GM12878 (cell line): ENCODE results near the gene VGF. TPM values are rescaled to one million over a fixed set of nuclear protein-coding genes. Genes with fewer than 3 reads are reported as not detected.

Experiments
- ATAC-seq: fragments of 200-7000 bp; cut with Tn5 transposase; 3 replicates; pipeline ENCODE4 v1.9.1; 2020; ENCODE audit warnings: mild to moderate bottlenecking, moderate library complexity
- BruUV-seq: library from RNA; stranded (reverse); fragments of 400-500 nt; replicated peaks from 2 replicates; lab custom pipeline; 2021; lab: Mats Ljungman, UMichigan
- CTCF ChIA-PET: fragments of 300-600 bp; sonication (Branson Sonifier 250); formaldehyde crosslinking; extraction: SDS; loops from one replicate; lab custom pipeline; 2021; ENCODE audit warnings: inconsistent platforms; lab: Yijun Ruan, JAX
- POLR2A ChIA-PET: fragments of 350-600 bp; formaldehyde crosslinking; extraction: SDS; loops from one replicate; lab custom pipeline; 2021; ENCODE audit warnings: inconsistent platforms; lab: Charles Lee
- RAD21 ChIA-PET: fragments of 300-600 bp; sonication (Branson Sonifier 250); formaldehyde crosslinking; loops from one replicate; lab custom pipeline; 2023; ENCODE audit warnings: antibody characterized with exemption; ENCODE audit not compliant: unreplicated experiment; lab: Charles Lee
- SMC1A ChIA-PET: fragments of 300-600 bp; sonication (Branson Sonifier 250); formaldehyde crosslinking; loops from one replicate; lab custom pipeline; 2023; ENCODE audit not compliant: unreplicated experiment, uncharacterized antibody; lab: Charles Lee
- DNase-seq: peaks from one replicate; pipeline ENCODE4 v3.0.0-alpha.2; 2011; ENCODE audit warnings: low read depth, low spot score
- FAIRE-seq: peaks from 3 replicates; lab custom pipeline; 2011; peaks lifted over from hg19 to GRCh38; lab: Jason Lieb, UNC
- H2AFZ ChIP-seq: 2 replicates; pipeline ENCODE4 v1.6.0; 2011; ENCODE audit warnings: low read depth, low read length, control low read depth; ENCODE audit not compliant: control insufficient read depth
- H3K27ac ChIP-seq: 2 replicates; pipeline ENCODE4 v1.5.1; 2011; ENCODE audit warnings: control low read depth; ENCODE audit not compliant: control insufficient read depth, insufficient read depth
- H3K27me3 ChIP-seq, 2 experiments: replicated peaks in 1 of 2; 2 replicates each; pipeline versions ENCODE4 v1.6.0 to v1.6.1; 2011; ENCODE audit warnings: low read length in 1 of 2; ENCODE audit not compliant: control insufficient read depth in 2 of 2, insufficient read depth in 2 of 2
- H3K36me3 ChIP-seq, 2 experiments: 2 replicates each; pipeline ENCODE4 v1.5.1; 2011; ENCODE audit warnings: low read length in 1 of 2; ENCODE audit not compliant: control insufficient read depth in 2 of 2, insufficient read depth in 2 of 2
- H3K4me1 ChIP-seq: 2 replicates; pipeline ENCODE4 v1.6.1; 2011; ENCODE audit warnings: mild to moderate bottlenecking, low read length, moderate library complexity, mixed read lengths; ENCODE audit not compliant: control insufficient read depth, insufficient read depth
- H3K4me2 ChIP-seq: 2 replicates; pipeline ENCODE4 v1.6.0; 2011; ENCODE audit warnings: control low read depth; ENCODE audit not compliant: control insufficient read depth, insufficient read depth
- H3K4me3 ChIP-seq: fragments of 200-600 bp; sonication (generic); 2 replicates; pipeline ENCODE4 v1.5.1; 2016
- H3K79me2 ChIP-seq: 2 replicates; pipeline ENCODE4 v1.6.0; 2011; ENCODE audit warnings: low read length; ENCODE audit not compliant: control insufficient read depth, insufficient read depth
- H3K9ac ChIP-seq: 2 replicates; pipeline ENCODE4 v1.8.0; 2011; ENCODE audit warnings: low read length, control low read depth, mixed read lengths; ENCODE audit not compliant: control insufficient read depth, insufficient read depth
- H3K9me3 ChIP-seq: replicated peaks from 3 replicates; pipeline ENCODE4 v1.5.1; 2011; ENCODE audit warnings: mild to moderate bottlenecking, low read length; ENCODE audit not compliant: control insufficient read depth, insufficient read depth
- H4K20me1 ChIP-seq: 2 replicates; pipeline ENCODE4 v1.6.0; 2011; ENCODE audit not compliant: control insufficient read depth, insufficient read depth
- BACH1 ChIP-seq: fragments of 450-650 bp; IDR thresholded peaks from 2 replicates; pipeline ENCODE4 v1.6.1; 2017; ENCODE audit warnings: mild to moderate bottlenecking, borderline replicate concordance
- CBX3 ChIP-seq: fragments of 200-600 bp; sonication (generic); IDR thresholded peaks from 2 replicates; pipeline ENCODE4 v1.6.1; 2016; ENCODE audit warnings: low read depth, borderline replicate concordance
- CREB1 ChIP-seq: IDR thresholded peaks from 2 replicates; pipeline ENCODE4 v1.6.1; 2012; ENCODE audit warnings: low read depth, mild to moderate bottlenecking, inconsistent platforms
- E2F8 ChIP-seq: fragments of 450-650 bp; IDR thresholded peaks from 2 replicates; pipeline ENCODE4 v1.6.1; 2018; ENCODE audit warnings: mild to moderate bottlenecking, low read depth, moderate library complexity; ENCODE audit not compliant: partially characterized antibody
- HCFC1 ChIP-seq: fragments of 150-350 bp; IDR thresholded peaks from 2 replicates; pipeline ENCODE4 v1.6.1; 2014; ENCODE audit warnings: low read length
- IKZF1 ChIP-seq: fragments of 450-650 bp; conservative IDR thresholded peaks from 2 replicates; pipeline ENCODE4 v1.6.1; 2017; ENCODE audit warnings: antibody characterized with exemption, mild to moderate bottlenecking
- NFXL1 ChIP-seq: fragments of 450-650 bp; IDR thresholded peaks from 2 replicates; pipeline ENCODE4 v1.6.1; 2017; ENCODE audit warnings: antibody characterized with exemption, mild to moderate bottlenecking, borderline replicate concordance
- PAX8 ChIP-seq: fragments of 450-650 bp; IDR thresholded peaks from 2 replicates; pipeline ENCODE4 v1.6.1; 2017; ENCODE audit warnings: mild to moderate bottlenecking, moderate library complexity
- PBX3 ChIP-seq: IDR thresholded peaks from 2 replicates; pipeline ENCODE4 v1.6.1; 2011; ENCODE audit warnings: mild to moderate bottlenecking, low read depth, low read length, moderate library complexity; ENCODE audit not compliant: insufficient replicate concordance
- RELA ChIP-seq: fragments of 450-650 bp; IDR thresholded peaks from 2 replicates; pipeline ENCODE4 v1.8.0; 2014; ENCODE audit warnings: borderline replicate concordance; ENCODE audit not compliant: partially characterized antibody
- SMARCA5 ChIP-seq: fragments of 450-650 bp; IDR thresholded peaks from 2 replicates; pipeline ENCODE4 v1.6.1; 2017; ENCODE audit warnings: mild to moderate bottlenecking
- SP1 ChIP-seq: IDR thresholded peaks from one replicate; pipeline ENCODE4 v1.6.1; 2011; ENCODE audit warnings: low read depth, low read length
- STAT3 ChIP-seq: IDR thresholded peaks from 2 replicates; pipeline ENCODE4 v1.6.1; 2011; ENCODE audit warnings: low read depth, low read length, improper control_type of control experiment
- WRNIP1 ChIP-seq: IDR thresholded peaks from 2 replicates; pipeline ENCODE4 v1.6.1; 2011; ENCODE audit warnings: low read depth, low read length, improper control_type of control experiment, borderline replicate concordance
- WGBS: methylation state at CpG from one replicate; pipeline ENCODE4 v1.1.6; 2016; ENCODE audit warnings: low lambda C conversion rate; ENCODE audit not compliant: insufficient replicate concordance, insufficient coverage; ENCODE audit errors: missing lambda C conversion rate; 5-methylcytosine and 5-hydroxymethylcytosine counted together
- in situ Hi-C: fragments of 300-500 bp; cut with MboI; formaldehyde crosslinking; loops from 9 replicates; pipeline ENCODE4 v1.14.3; 2018; ENCODE audit warnings: mixed read lengths
- intact Hi-C: fragments of 100-400 bp; cut with micrococcal nuclease; formaldehyde crosslinking; loops from one replicate; pipeline ENCODE4 v1.14.2; 2022; ENCODE audit not compliant: unreplicated experiment
- polyA plus RNA-seq, 11 experiments: library from polyadenylated mRNA; depleted of rRNA in 4 of 11; unstranded in 6 of 11; stranded (reverse) in 5 of 11; fragments of >200 nt; fragmentation: Nextera tagmentation in 4 of 11; fragmentation: Illumina TruSeq in 1 of 11; extraction: Ambion mirVana in 4 of 11; extraction: Trizol in 1 of 11; gene quantifications; 1 replicate in 1 of 11; 2 replicates in 10 of 11; pipeline versions ENCODE4 v1.2.1 to v1.2.3, GENCODE V29; 2011 to 2016; ENCODE audit warnings: inconsistent platforms in 2 of 11, missing spikeins in 2 of 11, low read depth in 1 of 11
- total RNA-seq, 4 experiments: library from RNA; depleted of rRNA in 3 of 4; stranded (reverse); fragments of >200 nt in 3 of 4; fragmentation: Illumina TruSeq in 1 of 4; extraction: Trizol in 1 of 4; gene quantifications; 2 replicates each; pipeline versions ENCODE4 v1.2.1 to v1.2.3, GENCODE V29; 2013 to 2021
- TF ChIP-seq, protein P1 (sequence below): IDR thresholded peaks from 2 replicates; pipeline ENCODE4 v1.6.1; 2011; ENCODE audit warnings: low read depth, low read length, improper control_type of control experiment, borderline replicate concordance

The VGF gene
- total and polyA plus RNA-seq, 10 of the 15 experiments (the other 5 are each of a cell fraction or from before 2014, with no cell fraction given), result 0.09 to 0.25 (median 0.17) TPM; not detected in 6

DNA sequence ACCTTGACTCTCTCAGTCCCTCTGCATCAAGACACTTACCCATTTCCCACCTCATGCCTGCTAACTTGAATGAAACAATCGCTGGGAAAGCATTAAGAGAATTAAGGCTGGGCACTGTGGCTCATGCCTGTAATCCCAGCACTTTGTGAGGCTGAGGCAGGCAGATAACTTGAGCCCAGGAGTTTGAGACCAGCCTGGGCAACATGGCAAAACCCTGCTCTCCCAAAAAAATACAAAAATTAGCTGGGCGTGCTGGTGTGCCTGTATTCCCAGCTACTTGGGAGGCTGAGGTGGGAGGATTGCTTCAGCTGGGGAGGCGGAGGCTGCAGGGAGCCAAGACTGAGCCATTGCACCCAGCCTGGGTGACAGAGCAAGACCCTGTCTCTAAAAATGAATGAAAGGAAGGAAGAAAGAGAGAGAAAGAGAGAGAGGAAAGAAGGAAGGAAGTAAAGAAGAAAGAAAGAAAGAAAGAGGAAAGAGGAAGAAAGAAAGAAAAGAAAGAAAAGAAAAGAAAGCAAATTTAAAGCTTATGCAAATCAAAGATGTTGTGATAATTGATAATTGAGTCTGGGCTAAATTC lies 37.8 kb downstream of the VGF start:
- CTCF ChIA-PET, result interaction anchor here (0.6 to 4.0 kb wide), 10 partner anchors 9 to 68 kb away, joined by 3 to 31 read pairs (median 4); partner anchors contain the start of gene TRIM56
- H3K4me1 ChIP-seq, result peaks cover 22% of the 10 kb centered on the region
- no peaks in the 10 kb centered on the region for H3K79me2 ChIP-seq
- BruUV-seq, result no TSS peak
- H3K9me3 ChIP-seq, result no peaks in the 10 kb centered on the region
- no peak overlapping the region for H2AFZ ChIP-seq
- FAIRE-seq (no peak), ATAC-seq (no peak), DNase-seq (no peak)
- H3K4me2 ChIP-seq, result peak overlapping the region; percentile 90
- POLR2A ChIA-PET, result interaction anchor here (0.6 to 1.4 kb wide), 3 partner anchors 9 to 238 kb away, joined by 3 to 4 read pairs (median 4); partner anchors contain the start of gene UFSP1
- SMC1A ChIA-PET, result interaction anchor here (0.9 to 1.5 kb wide), 5 partner anchors 9 to 90 kb away, joined by 3 to 5 read pairs (median 3); partner anchors contain the start of gene ZNHIT1
- H3K36me3 ChIP-seq, result no peaks in the 10 kb centered on the region
- H3K27ac ChIP-seq, result no peak overlapping the region
- 92% methylated on average over 3 of the region's 3 CpGs for WGBS
- in situ Hi-C loops, result no loop called here
- RAD21 ChIA-PET, result interaction anchor here (0.8 to 2.6 kb wide), 2 partner anchors 11 to 42 kb away, joined by 3 to 8 read pairs; partner anchors contain the start of gene TRIM56
- no peaks in the 10 kb centered on the region for H4K20me1 ChIP-seq
- no peak overlapping the region for H3K4me3 ChIP-seq
- no peaks in the 10 kb centered on the region; a peak in 2 of 4 replicates for H3K27me3 ChIP-seq
- H3K9ac ChIP-seq, result no peak overlapping the region
- TF ChIP-seq WRNIP1 (no peak), SMARCA5 (no peak), IKZF1 (no peak), PBX3 (no peak), CBX3 (no peak), SP1 (no peak), HCFC1 (no peak), RELA (no peak), STAT3 (no peak), E2F8 (no peak), NFXL1 (no peak), PAX8 (no peak), BACH1 (no peak), CREB1 (no peak)
- TF ChIP-seq, protein P1, sequence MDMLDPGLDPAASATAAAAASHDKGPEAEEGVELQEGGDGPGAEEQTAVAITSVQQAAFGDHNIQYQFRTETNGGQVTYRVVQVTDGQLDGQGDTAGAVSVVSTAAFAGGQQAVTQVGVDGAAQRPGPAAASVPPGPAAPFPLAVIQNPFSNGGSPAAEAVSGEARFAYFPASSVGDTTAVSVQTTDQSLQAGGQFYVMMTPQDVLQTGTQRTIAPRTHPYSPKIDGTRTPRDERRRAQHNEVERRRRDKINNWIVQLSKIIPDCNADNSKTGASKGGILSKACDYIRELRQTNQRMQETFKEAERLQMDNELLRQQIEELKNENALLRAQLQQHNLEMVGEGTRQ, result no peak
- intact Hi-C loops, result no loop called here
